IMR-90 (cell line): Measurements from ENCODE around the gene DEDD2. TPM values are rescaled to one million over a fixed set of nuclear protein-coding genes. Genes with fewer than 3 reads are reported as not detected.

Experiments
- ATAC-seq: fragments of 200-7000 bp; cut with Tn5 transposase; 2 replicates; pipeline ENCODE4 v1.9.1; 2020; ENCODE audit warnings: low read depth, mild to moderate bottlenecking, moderate library complexity
- BruUV-seq: library from RNA; stranded (reverse); fragments of 400-500 nt; replicated peaks from 2 replicates; lab custom pipeline; 2021; lab: Mats Ljungman, UMichigan
- CTCF ChIA-PET: fragments of 300-600 bp; formaldehyde crosslinking; extraction: SDS; loops from one replicate; lab custom pipeline; 2021; ENCODE audit warnings: antibody characterized with exemption; lab: Yijun Ruan, JAX
- POLR2A ChIA-PET: fragments of 300-600 bp; sonication (Branson Sonifier 250); formaldehyde crosslinking; loops from one replicate; lab custom pipeline; 2022; ENCODE audit warnings: antibody characterized with exemption; ENCODE audit not compliant: unreplicated experiment; lab: Charles Lee
- DNase-seq: peaks from one replicate; pipeline ENCODE4 v3.0.0; 2013
- H2AFZ ChIP-seq: replicated peaks from 2 replicates; pipeline ENCODE3; 2013; ENCODE audit warnings: low read length, mild to moderate bottlenecking; ENCODE audit not compliant: poor library complexity
- H2AK5ac ChIP-seq: 2 replicates; pipeline ENCODE4 v1.6.1; 2013; ENCODE audit warnings: low read depth, low read length, inconsistent platforms
- H2AK9ac ChIP-seq: replicated peaks from 2 replicates; pipeline ENCODE3; 2013; ENCODE audit warnings: mild to moderate bottlenecking, low read depth, low read length, moderate library complexity; ENCODE audit not compliant: poor library complexity
- H2BK120ac ChIP-seq: 2 replicates; pipeline ENCODE4 v1.6.1; 2013; ENCODE audit warnings: low read depth, low read length, inconsistent platforms
- H2BK15ac ChIP-seq: 3 replicates; pipeline ENCODE4 v1.6.1; 2013; ENCODE audit warnings: low read depth, low read length, inconsistent platforms
- H2BK20ac ChIP-seq: 2 replicates; pipeline ENCODE4 v1.6.1; 2013; ENCODE audit warnings: low read depth, mild to moderate bottlenecking, inconsistent platforms, low read length, moderate library complexity
- H2BK5ac ChIP-seq: 2 replicates; pipeline ENCODE4 v1.6.1; 2013; ENCODE audit warnings: mild to moderate bottlenecking, low read depth, low read length, inconsistent platforms; ENCODE audit not compliant: poor library complexity, severe bottlenecking
- H3K14ac ChIP-seq: replicated peaks from 2 replicates; pipeline ENCODE4 v1.6.1; 2013; ENCODE audit warnings: low read depth, low read length, inconsistent platforms
- H3K18ac ChIP-seq: 2 replicates; pipeline ENCODE4 v1.6.1; 2013; ENCODE audit warnings: low read depth, low read length, control low read depth
- H3K23ac ChIP-seq: 2 replicates; pipeline ENCODE4 v1.6.1; 2013; ENCODE audit warnings: low read depth, low read length, inconsistent platforms
- H3K27ac ChIP-seq: 2 replicates; pipeline ENCODE4 v1.5.1; 2013; ENCODE audit warnings: mild to moderate bottlenecking, control low read depth, low read length; ENCODE audit not compliant: insufficient read depth
- H3K27me3 ChIP-seq: 2 replicates; pipeline ENCODE4 v1.6.1; 2013; ENCODE audit warnings: low read length; ENCODE audit not compliant: control insufficient read depth, insufficient read depth
- H3K36me3 ChIP-seq: 2 replicates; pipeline ENCODE4 v1.6.1; 2013; ENCODE audit warnings: low read length, mixed read lengths; ENCODE audit not compliant: control insufficient read depth, insufficient read depth
- H3K4ac ChIP-seq: 2 replicates; pipeline ENCODE4 v1.6.1; 2013; ENCODE audit warnings: low read depth, low read length, inconsistent platforms
- H3K4me1 ChIP-seq: 2 replicates; pipeline ENCODE4 v1.6.1; 2013; ENCODE audit warnings: low read length, mixed read lengths; ENCODE audit not compliant: control insufficient read depth, insufficient read depth
- H3K4me2 ChIP-seq: 2 replicates; pipeline ENCODE4 v1.6.1; 2013; ENCODE audit warnings: low read depth, mild to moderate bottlenecking, control low read depth, low read length, moderate library complexity
- H3K4me3 ChIP-seq: 2 replicates; pipeline ENCODE4 v1.5.1; 2013; ENCODE audit warnings: low read depth, mild to moderate bottlenecking, control low read depth, low read length, moderate library complexity; ENCODE audit not compliant: insufficient read depth
- H3K56ac ChIP-seq: 2 replicates; pipeline ENCODE4 v1.6.1; 2013; ENCODE audit warnings: low read length, inconsistent platforms; ENCODE audit not compliant: insufficient read depth; ENCODE audit errors: extremely low read depth
- H3K79me1 ChIP-seq, 2 experiments: 2 replicates each; pipeline ENCODE4 v1.6.1; 2013; ENCODE audit warnings: low read length in 2 of 2, inconsistent platforms in 1 of 2, low read depth in 1 of 2
- H3K9ac ChIP-seq: 2 replicates; pipeline ENCODE4 v1.6.1; 2013; ENCODE audit warnings: low read depth, low read length, control low read depth
- H3K9me1 ChIP-seq: 2 replicates; pipeline ENCODE4 v1.6.1; 2013; ENCODE audit warnings: low read length, inconsistent platforms; ENCODE audit not compliant: insufficient read depth
- H3K9me3 ChIP-seq: 2 replicates; pipeline ENCODE4 v1.6.1; 2013; ENCODE audit warnings: low read length; ENCODE audit not compliant: control insufficient read depth, insufficient read depth
- H4K20me1 ChIP-seq: 2 replicates; pipeline ENCODE4 v1.6.1; 2013; ENCODE audit warnings: low read length, inconsistent platforms; ENCODE audit not compliant: insufficient read depth
- H4K5ac ChIP-seq: 2 replicates; pipeline ENCODE4 v1.6.1; 2013; ENCODE audit warnings: mild to moderate bottlenecking, low read depth, low read length, control low read depth
- H4K8ac ChIP-seq, 2 experiments: 2 replicates each; pipeline ENCODE4 v1.6.1; 2013; ENCODE audit warnings: low read depth in 2 of 2, low read length in 2 of 2, control low read depth in 1 of 2, inconsistent platforms in 1 of 2
- H4K91ac ChIP-seq: 2 replicates; pipeline ENCODE4 v1.6.1; 2013; ENCODE audit warnings: low read depth, low read length, inconsistent platforms; ENCODE audit not compliant: insufficient read depth
- MAFK ChIP-seq: IDR thresholded peaks from 2 replicates; pipeline ENCODE4 v1.6.1; 2012; ENCODE audit warnings: low read depth, low read length, improper control_type of control experiment
- MXI1 ChIP-seq: IDR thresholded peaks from 2 replicates; pipeline ENCODE4 v1.6.1; 2012; ENCODE audit warnings: low read depth, mild to moderate bottlenecking, low read length, moderate library complexity, borderline replicate concordance
- NFE2L2 ChIP-seq: fragments of 150-350 bp; IDR thresholded peaks from 2 replicates; pipeline ENCODE4 v1.6.1; 2016; ENCODE audit warnings: low read depth, mild to moderate bottlenecking, low read length
- POLR2A ChIP-seq: IDR thresholded peaks from 2 replicates; pipeline ENCODE4 v1.6.1; 2012; ENCODE audit warnings: mild to moderate bottlenecking, low read depth, low read length
- RAD21 ChIP-seq: IDR thresholded peaks from 2 replicates; pipeline ENCODE4 v1.6.1; 2012; ENCODE audit warnings: low read length, improper control_type of control experiment
- RFX5 ChIP-seq: IDR thresholded peaks from 2 replicates; pipeline ENCODE4 v1.8.0; 2012; ENCODE audit warnings: low read depth, mild to moderate bottlenecking, low read length, moderate library complexity
- SMC3 ChIP-seq: fragments of 150-350 bp; IDR thresholded peaks from 2 replicates; pipeline ENCODE4 v1.6.1; 2016; ENCODE audit warnings: low read depth, mild to moderate bottlenecking, antibody characterized with exemption, low read length, moderate library complexity
- whole genome bisulfite sequencing, 2 experiments: methylation state at CpG; one replicate each; pipeline versions ENCODE4 v1.1.5 to v1.1.7; 2013; ENCODE audit warnings: missing lambda C conversion rate in 2 of 2; ENCODE audit not compliant: insufficient read length in 1 of 2; ENCODE audit errors: extremely low coverage in 2 of 2; 5-methylcytosine and 5-hydroxymethylcytosine counted together
- dilution Hi-C: fragments of 300-500 bp; cut with HindIII; formaldehyde crosslinking; loops from one replicate; pipeline ENCODE4 v1.14.3; 2018; ENCODE audit warnings: low sequenced_read_pairs; ENCODE audit not compliant: unreplicated experiment
- in situ Hi-C: fragments of 300-500 bp; cut with MboI; formaldehyde crosslinking; loops from 3 replicates; pipeline ENCODE4 v1.14.3; 2019; ENCODE audit warnings: low sequenced_read_pairs, inconsistent platforms, mixed read lengths
- intact Hi-C: fragments of 100-400 bp; cut with micrococcal nuclease; formaldehyde crosslinking; loops from 2 replicates; pipeline ENCODE4 v1.10.0; 2022
- polyA plus RNA-seq, 3 experiments: library from polyadenylated mRNA; depleted of rRNA; stranded (reverse); fragments of >200 nt; gene quantifications; 2 replicates each; pipeline ENCODE4 v1.2.3, GENCODE V29; 2012; ENCODE audit warnings: low replicate concordance in 1 of 3
- total RNA-seq: library from RNA; depleted of rRNA; stranded (reverse); fragments of >200 nt; gene quantifications from 2 replicates; pipeline ENCODE4 v1.2.3, GENCODE V29; 2012
- TF ChIP-seq, protein P1 (sequence below): conservative IDR thresholded peaks from 2 replicates; pipeline ENCODE4 v1.5.1; 2012; ENCODE audit warnings: mild to moderate bottlenecking, low read depth, low read length, improper control_type of control experiment
- TF ChIP-seq, protein P2 (sequence below): fragments of 150-350 bp; IDR thresholded peaks from 2 replicates; pipeline ENCODE4 v1.6.1; 2017; ENCODE audit warnings: mild to moderate bottlenecking, antibody characterized with exemption, low read length, low read depth

DEDD2 gene
- total and polyA plus RNA-seq, 2 of the 4 experiments (the other 2 are of a cell fraction), result 8.2 to 21.0 TPM

DNA sequence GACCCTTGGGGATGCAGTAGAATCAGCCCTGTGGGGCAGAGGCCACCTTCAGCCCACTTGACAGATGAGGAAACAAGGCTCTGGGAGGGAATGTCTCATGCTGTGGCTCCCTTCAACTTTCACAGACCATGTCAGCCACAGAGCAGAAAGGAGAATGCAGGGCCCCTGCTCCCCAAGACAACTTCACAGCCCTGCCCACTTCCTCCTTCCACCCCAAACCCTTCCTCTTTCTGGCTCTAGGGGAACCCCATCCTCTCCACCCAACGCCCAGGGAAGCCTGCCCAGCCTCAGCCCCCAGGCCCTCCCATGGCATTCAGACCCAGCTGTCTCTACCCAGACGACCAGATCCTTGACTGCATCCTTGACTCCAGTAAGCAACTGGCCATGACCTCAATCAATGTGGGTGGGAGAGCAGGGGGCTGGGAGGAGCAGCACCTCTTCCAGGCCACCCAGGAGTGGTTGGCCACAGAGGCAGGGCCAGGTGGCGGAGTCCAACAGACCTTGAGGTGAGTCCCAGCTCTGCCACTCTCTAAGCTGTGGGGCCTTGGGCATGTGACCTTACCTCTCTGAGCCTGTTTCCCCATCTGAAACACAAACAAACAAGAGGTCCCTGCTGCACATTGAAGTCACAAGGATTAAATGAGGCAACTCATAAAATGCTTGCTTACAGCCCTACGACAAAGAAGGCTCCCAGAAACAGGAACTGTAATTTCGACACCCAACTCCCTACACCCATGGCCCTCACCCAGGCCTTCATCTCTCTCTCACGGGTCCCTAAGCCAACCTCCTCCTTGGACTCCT is 15.8 kb downstream of the DEDD2 start:
- H3K9ac ChIP-seq, result no peak overlapping the region
- no peak overlapping the region for H3K4ac ChIP-seq
- H4K5ac ChIP-seq, result no peak overlapping the region
- CTCF ChIA-PET, result no interaction called here
- in situ Hi-C loops (no loop called here), intact Hi-C loops (no loop called here), dilution Hi-C loops (no loop called here)
- no peak overlapping the region for H3K27ac ChIP-seq
- no peaks in the 10 kb centered on the region for H3K27me3 ChIP-seq
- peaks cover 33% of the 10 kb centered on the region for H3K9me1 ChIP-seq
- H3K56ac ChIP-seq, result no peak overlapping the region
- H2BK120ac ChIP-seq, result no peak overlapping the region
- POLR2A ChIA-PET, result no interaction called here
- BruUV-seq, result no TSS peak
- DNase-seq (no peak), ATAC-seq (no peak)
- no peak overlapping the region for H2AK5ac ChIP-seq
- H3K23ac ChIP-seq, result no peak overlapping the region
- no peak overlapping the region for H4K8ac ChIP-seq
- H3K4me1 ChIP-seq, result peaks cover 3% of the 10 kb centered on the region; the same call in 1 of the 2 replicates
- no peak overlapping the region for H2BK15ac ChIP-seq
- no peak overlapping the region for H3K4me2 ChIP-seq
- TF ChIP-seq RFX5 (no peak), MAFK (no peak), NFE2L2 (no peak), SMC3 (no peak), POLR2A (no peak), MXI1 (no peak), RAD21 (no peak)
- TF ChIP-seq, protein P1, sequence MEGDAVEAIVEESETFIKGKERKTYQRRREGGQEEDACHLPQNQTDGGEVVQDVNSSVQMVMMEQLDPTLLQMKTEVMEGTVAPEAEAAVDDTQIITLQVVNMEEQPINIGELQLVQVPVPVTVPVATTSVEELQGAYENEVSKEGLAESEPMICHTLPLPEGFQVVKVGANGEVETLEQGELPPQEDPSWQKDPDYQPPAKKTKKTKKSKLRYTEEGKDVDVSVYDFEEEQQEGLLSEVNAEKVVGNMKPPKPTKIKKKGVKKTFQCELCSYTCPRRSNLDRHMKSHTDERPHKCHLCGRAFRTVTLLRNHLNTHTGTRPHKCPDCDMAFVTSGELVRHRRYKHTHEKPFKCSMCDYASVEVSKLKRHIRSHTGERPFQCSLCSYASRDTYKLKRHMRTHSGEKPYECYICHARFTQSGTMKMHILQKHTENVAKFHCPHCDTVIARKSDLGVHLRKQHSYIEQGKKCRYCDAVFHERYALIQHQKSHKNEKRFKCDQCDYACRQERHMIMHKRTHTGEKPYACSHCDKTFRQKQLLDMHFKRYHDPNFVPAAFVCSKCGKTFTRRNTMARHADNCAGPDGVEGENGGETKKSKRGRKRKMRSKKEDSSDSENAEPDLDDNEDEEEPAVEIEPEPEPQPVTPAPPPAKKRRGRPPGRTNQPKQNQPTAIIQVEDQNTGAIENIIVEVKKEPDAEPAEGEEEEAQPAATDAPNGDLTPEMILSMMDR, result no peak
- TF ChIP-seq, protein P2, sequence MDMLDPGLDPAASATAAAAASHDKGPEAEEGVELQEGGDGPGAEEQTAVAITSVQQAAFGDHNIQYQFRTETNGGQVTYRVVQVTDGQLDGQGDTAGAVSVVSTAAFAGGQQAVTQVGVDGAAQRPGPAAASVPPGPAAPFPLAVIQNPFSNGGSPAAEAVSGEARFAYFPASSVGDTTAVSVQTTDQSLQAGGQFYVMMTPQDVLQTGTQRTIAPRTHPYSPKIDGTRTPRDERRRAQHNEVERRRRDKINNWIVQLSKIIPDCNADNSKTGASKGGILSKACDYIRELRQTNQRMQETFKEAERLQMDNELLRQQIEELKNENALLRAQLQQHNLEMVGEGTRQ, result no peak
- H4K91ac ChIP-seq, result no peak overlapping the region
- no peak overlapping the region for H3K4me3 ChIP-seq
- H3K79me1 ChIP-seq, result peaks cover 19 to 82% of the 10 kb centered on the region in 2 experiments
- H3K36me3 ChIP-seq, result peaks cover 61% of the 10 kb centered on the region
- no peak overlapping the region for H3K18ac ChIP-seq
- H4K20me1 ChIP-seq, result peaks cover 9% of the 10 kb centered on the region
- H2AK9ac ChIP-seq, result no peak overlapping the region
- no peak overlapping the region for H2BK20ac ChIP-seq
- H2AFZ ChIP-seq, result no peak overlapping the region
- no peak overlapping the region for H2BK5ac ChIP-seq
- H3K14ac ChIP-seq, result no peak overlapping the region
- H3K9me3 ChIP-seq, result no peaks in the 10 kb centered on the region
- no CpG with 5 or more reads among the region's 6 CpGs for WGBS, 2 experiments
